Measurements from ENCODE around the gene ITCH. TPM values are rescaled to one million over a fixed set of nuclear protein-coding genes. Genes with fewer than 3 reads are reported as not detected.
"Not testable (repeated sequence)": the region's sequence is repeated elsewhere in the genome, so short reads cannot be mapped to it uniquely, and the experiment has no call there.

Gene ITCH
- total and polyA plus RNA-seq, 7 donors: 16.3 to 60.6 (median 50.2) TPM

DNA sequence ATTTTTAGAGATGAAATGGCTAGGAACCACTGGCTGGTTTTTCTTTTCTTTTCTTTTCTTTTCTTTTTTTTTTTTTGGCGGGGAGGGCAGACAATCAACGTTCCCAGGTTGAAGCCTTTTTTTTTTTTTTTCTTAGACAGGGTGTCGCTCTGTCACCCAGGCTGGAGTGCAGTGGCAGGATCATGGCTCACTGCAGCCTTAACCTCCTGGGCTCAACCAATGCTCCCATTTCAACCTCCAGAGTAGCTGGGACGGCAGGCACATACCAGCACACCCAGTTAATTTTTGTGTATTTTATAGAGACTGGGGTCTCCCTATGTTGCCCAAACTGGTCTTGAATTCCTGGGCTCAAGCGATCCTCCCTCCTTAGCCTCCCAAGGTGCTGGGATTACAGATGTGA, 18.8 kb upstream of the ITCH start:
- DNase-seq: no peak
- Histone ChIP-seq H3K4me3 (no peak overlapping the region), H3K27ac (no peak overlapping the region), H3K27me3 (no peaks in the 10 kb centered on the region), H3K4me1 (no peaks in the 10 kb centered on the region), H3K36me3 (no peaks in the 10 kb centered on the region), H3K9me3 (no peaks in the 10 kb centered on the region)
- WGBS, 2 donors: 51 to 79% methylated on average over 5 of the region's 5 CpGs
- intact Hi-C loops (cut with DNase I): no loop called here
- TF ChIP-seq, protein P1, sequence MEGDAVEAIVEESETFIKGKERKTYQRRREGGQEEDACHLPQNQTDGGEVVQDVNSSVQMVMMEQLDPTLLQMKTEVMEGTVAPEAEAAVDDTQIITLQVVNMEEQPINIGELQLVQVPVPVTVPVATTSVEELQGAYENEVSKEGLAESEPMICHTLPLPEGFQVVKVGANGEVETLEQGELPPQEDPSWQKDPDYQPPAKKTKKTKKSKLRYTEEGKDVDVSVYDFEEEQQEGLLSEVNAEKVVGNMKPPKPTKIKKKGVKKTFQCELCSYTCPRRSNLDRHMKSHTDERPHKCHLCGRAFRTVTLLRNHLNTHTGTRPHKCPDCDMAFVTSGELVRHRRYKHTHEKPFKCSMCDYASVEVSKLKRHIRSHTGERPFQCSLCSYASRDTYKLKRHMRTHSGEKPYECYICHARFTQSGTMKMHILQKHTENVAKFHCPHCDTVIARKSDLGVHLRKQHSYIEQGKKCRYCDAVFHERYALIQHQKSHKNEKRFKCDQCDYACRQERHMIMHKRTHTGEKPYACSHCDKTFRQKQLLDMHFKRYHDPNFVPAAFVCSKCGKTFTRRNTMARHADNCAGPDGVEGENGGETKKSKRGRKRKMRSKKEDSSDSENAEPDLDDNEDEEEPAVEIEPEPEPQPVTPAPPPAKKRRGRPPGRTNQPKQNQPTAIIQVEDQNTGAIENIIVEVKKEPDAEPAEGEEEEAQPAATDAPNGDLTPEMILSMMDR (IDR thresholded peaks at IDR 0.05): no peak
- no peak for TF ChIP-seq POLR2A (IDR thresholded peaks at IDR 0.05)
- TF ChIP-seq POLR2AphosphoS5 (IDR thresholded peaks at IDR 0.05): no peak
- TF ChIP-seq EP300 (IDR thresholded peaks at IDR 0.05): no peak

GRCh38 chr20:34345402-34345736, 17.7 kb upstream of the ITCH start:
- no peaks in the 10 kb centered on the region for H3K36me3 ChIP-seq

DNA sequence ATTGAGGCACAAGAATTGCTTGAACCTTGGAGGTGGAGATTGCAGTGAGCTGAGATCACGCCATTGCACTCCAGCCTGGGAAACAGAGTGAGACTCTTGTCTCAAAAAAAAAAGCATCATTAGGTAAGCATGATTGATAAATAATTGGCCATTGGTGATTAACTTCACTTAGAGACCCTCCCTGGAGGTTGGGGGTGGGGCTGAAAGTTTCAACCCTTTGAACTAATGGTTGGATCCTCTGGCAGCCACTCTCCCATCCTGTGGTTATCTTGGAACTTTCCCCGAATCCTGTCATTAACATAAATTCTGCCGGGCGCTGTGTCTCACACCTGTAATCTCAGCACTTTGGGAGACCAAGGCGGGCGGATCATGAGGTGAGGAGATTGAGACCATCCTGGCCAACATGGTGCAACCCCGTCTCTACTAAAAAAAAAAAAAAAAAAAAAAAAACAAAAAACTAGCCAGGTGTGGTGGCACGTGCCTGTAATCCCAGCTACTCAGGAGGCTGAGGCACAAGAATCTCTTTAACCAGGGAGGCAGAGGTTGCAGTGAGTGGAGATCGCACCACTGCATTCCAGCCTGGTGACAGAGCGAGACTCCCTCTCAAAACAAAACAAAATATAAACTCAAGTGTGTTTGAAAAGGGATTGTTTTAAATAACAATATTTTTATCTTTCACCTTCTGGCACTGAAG, 17.1 kb upstream of the ITCH start:
- H3K27ac ChIP-seq; H3K9me3 ChIP-seq; H3K4me1 ChIP-seq; DNase-seq; H3K4me3 ChIP-seq; H3K36me3 ChIP-seq; H3K27me3 ChIP-seq; intact Hi-C loops (cut with DNase I): not testable (repeated sequence)
- 91% methylated on average over 10 of the region's 10 CpGs for WGBS, 2 donors

More at GRCh38 chr20:34345402-34345736, 17.7 kb upstream of the ITCH start:
- intact Hi-C loops (cut with DNase I): no loop called here
- Histone ChIP-seq H3K4me1 (no peaks in the 10 kb centered on the region), H3K27me3 (no peaks in the 10 kb centered on the region), H3K9me3 (no peaks in the 10 kb centered on the region), H3K27ac (no peak overlapping the region), H3K4me3 (no peak overlapping the region)
- no peak for TF ChIP-seq POLR2A (IDR thresholded peaks at IDR 0.05)
- TF ChIP-seq, protein P1 (IDR thresholded peaks at IDR 0.05): no peak
- no peak for DNase-seq
- 39 to 72% methylated on average over 6 of the region's 6 CpGs for whole genome bisulfite sequencing, 2 donors

- H3K9me3 ChIP-seq; intact Hi-C loops (cut with DNase I); H3K27ac ChIP-seq; H3K4me3 ChIP-seq; H3K27me3 ChIP-seq; DNase-seq; H3K36me3 ChIP-seq; H3K4me1 ChIP-seq: not testable (repeated sequence)
- WGBS, 2 donors: 94 to 95% methylated on average over 9 of the region's 9 CpGs
These were observed 16.6 kb upstream of the ITCH start for GRCh38 chr20:34346533-34346865.

GRCh38 chr20:34347571-34347970, 15.5 kb upstream of the ITCH start:
- Histone ChIP-seq H3K27me3 (no peaks in the 10 kb centered on the region), H3K4me3 (no peak overlapping the region), H3K4me1 (no peaks in the 10 kb centered on the region), H3K9me3 (no peaks in the 10 kb centered on the region), H3K27ac (no peak overlapping the region), H3K36me3 (no peaks in the 10 kb centered on the region)
- no peak for DNase-seq
- WGBS, 2 donors: 93% methylated on average over 4 of the region's 4 CpGs
- intact Hi-C loops (cut with DNase I): no loop called here
- TF ChIP-seq, protein P1 (IDR thresholded peaks at IDR 0.05): no peak
- TF ChIP-seq POLR2A (IDR thresholded peaks at IDR 0.05) (no peak), POLR2AphosphoS5 (IDR thresholded peaks at IDR 0.05) (no peak), EP300 (IDR thresholded peaks at IDR 0.05) (no peak)

DNA sequence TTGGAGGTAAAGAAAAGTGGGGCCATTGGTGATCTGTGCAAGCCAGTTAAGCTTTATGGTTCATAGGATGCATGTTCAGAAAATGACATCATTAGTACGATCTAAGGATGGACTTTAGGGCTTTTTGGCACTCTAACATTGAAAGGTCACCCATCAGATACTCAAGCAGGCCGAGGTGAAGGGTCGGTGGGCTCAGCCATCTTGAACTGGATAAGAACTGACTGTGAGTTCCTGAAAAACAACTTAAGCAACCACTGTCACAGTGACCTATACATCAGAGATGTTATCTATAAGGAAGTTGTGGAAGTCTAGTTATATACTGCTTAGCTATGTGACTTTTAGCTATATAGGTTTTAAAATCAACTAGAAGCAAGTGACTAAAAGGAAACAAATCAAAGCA, 13.0 kb upstream of the ITCH start:
- Histone ChIP-seq H3K4me1 (no peaks in the 10 kb centered on the region), H3K9me3 (no peaks in the 10 kb centered on the region), H3K27me3 (no peaks in the 10 kb centered on the region), H3K4me3 (no peak overlapping the region), H3K27ac (no peak overlapping the region), H3K36me3 (no peaks in the 10 kb centered on the region)
- 55 to 74% methylated on average over 3 of the region's 3 CpGs for WGBS, 2 donors
- TF ChIP-seq, protein P1 (IDR thresholded peaks at IDR 0.05): no peak
- no peak for TF ChIP-seq EP300 (IDR thresholded peaks at IDR 0.05)
- no peak for TF ChIP-seq POLR2AphosphoS5 (IDR thresholded peaks at IDR 0.05)
- no peak for TF ChIP-seq POLR2A (IDR thresholded peaks at IDR 0.05)
- no peak for DNase-seq
- intact Hi-C loops (cut with DNase I): no loop called here

DNA sequence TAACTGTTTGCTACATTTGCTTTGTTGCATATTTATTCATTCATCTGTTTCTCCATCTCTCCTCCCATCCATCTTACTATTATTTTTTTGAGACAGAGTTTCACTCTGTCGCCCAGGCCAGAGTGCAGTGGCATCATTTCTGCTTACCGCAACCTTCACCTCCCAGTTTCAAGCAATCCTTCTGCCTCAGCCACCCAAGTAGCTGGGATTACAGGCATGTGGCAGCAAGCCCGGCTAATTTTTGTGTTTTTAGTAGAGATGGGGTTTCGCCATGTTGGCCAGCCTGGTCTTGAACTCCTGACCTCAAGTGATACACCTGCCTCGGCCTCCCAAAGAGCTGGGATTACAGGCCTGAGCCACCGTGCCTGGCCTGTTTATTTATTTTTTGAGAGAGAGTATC, 9.6 kb upstream of the ITCH start:
- 80 to 93% methylated on average over 6 of the region's 6 CpGs for WGBS, 2 donors
- H3K4me3 ChIP-seq; H3K27me3 ChIP-seq; H3K36me3 ChIP-seq; intact Hi-C loops (cut with DNase I); H3K4me1 ChIP-seq; H3K27ac ChIP-seq; DNase-seq; H3K9me3 ChIP-seq: not testable (repeated sequence)

Measured in sigmoid colon (tissue), 7 donors.